GM12892 (cell line): ENCODE results near the gene FKBP8.

Experiments used
- POLR2AphosphoS5 ChIP-seq: IDR thresholded peaks from 2 replicates; pipeline ENCODE4 v1.6.1; 2011; ENCODE audit warnings: low read depth, low read length, control low read depth
- TAF1 ChIP-seq: IDR thresholded peaks from 2 replicates; pipeline ENCODE4 v1.6.1; 2011; ENCODE audit warnings: low read depth, mild to moderate bottlenecking, control low read depth, low read length, borderline replicate concordance

DNA sequence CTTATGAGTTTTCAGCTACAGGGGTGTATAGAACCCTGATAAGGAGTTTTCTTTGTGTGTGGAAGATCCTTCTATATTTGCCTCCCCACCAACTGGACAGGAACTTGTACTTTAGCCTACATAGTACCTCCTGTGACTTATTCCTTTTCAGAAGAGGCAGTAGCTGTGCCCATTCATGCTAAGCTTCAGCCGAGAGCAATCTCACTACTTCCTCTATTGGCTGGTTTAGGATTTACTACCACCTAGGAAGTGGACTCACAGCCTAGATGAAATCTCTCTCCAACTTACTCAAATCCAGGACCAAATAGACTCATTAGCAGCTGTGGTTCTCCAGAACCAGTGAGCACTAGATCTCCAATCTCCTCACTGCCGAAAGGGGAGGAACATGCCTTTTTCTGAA, 42.9 kb upstream of the FKBP8 start:
- TF ChIP-seq TAF1, result no peak
- TF ChIP-seq POLR2AphosphoS5, result no peak
